T1000 (cell line): ENCODE results near the gene AGBL4.
"Not testable (repeated sequence)": the region's sequence is repeated elsewhere in the genome, so short reads cannot be mapped to it uniquely, and the experiment has no call there.

ENCODE experiments used
- DNase-seq: peaks from one replicate; lab custom pipeline; 2025; ENCODE audit warnings: mixed read lengths; lab: John Stamatoyannopoulos, UW

The AGBL4 gene

DNA sequence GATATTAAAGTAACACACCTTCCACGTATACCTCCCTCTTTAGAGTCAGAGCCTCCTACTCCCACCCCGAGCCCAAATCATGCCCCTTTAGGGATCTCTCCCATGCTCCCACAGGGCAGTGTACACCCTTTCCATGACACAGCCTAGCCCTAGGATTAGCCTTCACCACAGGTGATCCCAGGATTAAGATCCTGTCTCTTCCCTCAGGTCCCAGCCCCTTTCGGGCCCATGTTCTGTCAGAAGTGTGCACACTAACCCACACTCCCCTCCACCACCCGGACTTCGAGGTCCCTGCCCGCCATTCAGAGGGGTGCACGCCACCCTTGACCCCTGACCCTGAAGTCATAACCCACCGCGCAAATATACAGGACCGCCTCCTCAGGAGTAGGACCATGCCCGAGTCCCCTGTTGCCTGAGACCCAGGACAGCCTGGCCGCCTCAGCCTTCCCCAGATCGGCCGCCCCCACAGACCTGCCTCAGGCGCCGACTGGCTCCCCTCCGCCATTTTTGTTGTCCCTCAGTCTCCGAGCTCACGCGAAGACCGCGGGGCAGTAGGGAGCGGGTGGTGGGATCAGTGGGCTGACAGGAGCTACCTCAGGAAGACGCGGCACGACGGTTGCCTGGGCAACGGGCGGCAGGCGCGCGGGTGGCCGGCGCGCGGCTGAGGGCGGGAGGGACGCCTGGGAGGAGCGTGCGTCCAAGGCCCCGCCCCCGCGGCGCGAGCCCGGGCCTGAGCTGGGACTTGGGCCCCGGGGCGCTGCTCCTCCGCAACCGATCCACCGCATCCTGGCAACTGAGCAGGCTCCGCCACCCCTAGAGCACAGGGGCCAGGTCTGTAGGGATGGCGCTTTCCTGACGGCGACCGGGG is at the start of gene AGBL4:
AGBL4 (minus strand) TSS at position 663 of the 868 bp plus-strand sequence.
- DNase-seq = peak; percentile 26

DNA sequence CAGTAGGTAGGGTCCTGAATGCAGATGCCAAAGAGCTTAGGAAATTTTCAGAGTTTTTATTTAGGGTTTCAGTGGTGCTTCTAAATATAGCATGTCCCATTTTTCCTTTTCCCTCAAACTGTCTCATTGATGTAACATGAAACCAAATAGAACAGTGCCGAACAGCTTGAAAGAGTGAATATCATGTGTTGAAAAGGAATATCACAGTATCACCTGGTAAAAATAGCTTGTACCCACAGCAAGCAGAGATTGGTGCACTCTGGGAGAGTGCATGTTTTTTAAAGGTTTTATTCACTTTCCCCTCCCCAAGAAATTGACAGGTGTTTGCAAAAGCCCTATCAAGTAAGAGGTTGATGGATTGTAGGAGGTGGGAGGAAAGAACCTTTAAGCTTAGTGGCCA is 43.1 kb upstream of the AGBL4 start:
- DNase-seq = no peak

DNA sequence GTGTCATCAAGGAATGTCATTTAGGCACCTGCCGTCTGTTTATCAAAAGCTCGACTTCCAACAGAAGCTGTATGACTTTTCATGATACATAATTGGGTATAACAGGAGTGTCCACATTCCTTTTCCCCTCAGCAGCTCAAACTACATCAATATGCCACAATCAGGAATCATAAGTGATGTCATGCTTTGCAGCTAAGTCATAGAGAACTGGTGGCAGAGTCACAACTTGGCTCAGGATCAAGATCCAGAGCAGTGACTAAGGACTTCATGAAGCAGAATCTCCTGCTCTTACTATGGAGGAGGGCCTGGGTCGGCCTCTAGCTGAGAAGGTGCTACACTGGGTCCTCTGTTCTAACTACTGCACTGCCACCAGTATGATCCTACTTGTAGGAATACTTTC is 36.5 kb upstream of the AGBL4 start:
- DNase-seq = peak; percentile 5

DNA sequence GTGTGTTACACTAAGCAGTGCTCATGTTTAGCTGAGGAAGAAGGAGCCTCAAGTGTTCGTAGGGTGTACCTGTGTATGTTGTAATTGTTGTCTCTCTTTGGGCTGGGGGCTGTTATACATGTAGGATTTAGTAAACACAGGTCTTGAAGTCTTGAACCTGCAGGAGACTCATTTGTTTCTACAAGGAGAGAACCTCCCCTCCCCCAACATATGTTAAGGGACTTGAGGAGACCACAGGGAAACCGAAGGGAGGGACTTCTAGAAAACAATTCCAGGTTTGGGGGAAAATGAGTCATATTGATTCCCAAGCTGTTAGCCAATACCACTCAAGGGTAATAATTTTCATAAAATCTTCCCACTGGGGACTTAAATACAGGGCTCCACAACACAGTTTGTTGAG is 25.0 kb upstream of the AGBL4 start:
- DNase-seq = no peak

DNA sequence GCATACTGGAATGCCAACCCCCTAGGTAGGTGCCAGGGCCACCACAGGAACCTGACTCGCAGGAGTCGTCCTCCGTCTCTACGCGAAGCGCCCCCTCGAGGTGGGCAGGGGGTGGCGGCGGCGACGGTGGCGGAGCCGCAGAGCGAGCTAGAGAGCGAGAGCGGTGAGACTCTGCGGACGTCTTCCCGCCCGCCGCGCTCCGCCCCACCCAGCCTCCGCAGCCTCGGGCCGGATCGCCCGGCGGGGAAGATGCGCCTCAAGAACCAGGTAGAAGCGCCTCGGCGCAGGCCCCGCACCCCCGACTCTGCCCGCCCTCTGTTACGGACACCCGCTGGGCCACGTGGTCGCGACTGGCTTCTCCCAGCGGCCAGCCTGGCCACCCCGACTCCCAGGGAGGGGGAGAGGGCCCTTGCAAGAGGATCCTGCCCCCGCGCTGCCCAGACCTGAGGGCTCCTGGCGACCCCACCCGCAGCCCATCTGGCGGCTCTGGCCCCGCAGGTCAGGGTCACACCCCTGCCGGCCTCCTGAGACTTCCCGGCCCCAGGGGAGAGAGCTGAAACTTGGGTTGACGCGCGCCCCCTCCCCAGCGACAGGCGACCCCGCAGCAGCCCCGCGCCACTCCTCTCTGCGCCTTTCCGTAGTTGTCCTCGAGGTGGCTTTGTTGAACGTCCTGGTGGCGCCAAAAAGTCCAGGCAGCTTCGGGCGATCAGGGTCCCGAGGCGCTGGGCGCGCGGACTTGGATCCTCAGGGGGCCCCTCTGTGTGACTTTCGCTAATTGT is 24.4 kb upstream of the AGBL4 start:
- DNase-seq = no peak

DNA sequence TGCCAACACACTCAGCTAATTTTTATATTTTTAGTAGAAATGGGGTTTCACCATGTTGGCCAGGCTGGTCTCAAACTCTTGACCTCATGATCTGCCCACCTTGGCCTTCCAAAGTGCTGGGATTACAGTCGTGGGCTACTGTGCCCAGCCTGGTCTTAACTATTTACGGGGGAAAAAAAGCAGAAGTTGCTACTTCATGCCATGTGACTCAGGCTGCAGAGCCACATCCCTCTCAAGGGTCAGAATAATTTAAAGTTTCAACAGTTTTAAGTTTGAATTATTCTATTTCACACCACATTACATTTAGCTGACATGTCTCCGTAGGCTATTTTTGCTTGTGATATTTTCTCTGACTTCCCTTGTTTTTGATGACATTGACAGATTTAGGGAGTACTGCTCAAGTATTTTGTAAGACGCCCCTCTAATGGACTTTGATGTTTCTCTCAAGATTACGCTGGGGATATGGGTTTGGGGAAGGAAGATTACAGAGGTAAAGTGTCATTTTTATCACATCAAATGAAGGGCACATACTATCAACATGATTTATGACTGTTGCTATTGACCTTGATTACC is 14.6 kb upstream of the AGBL4 start:
- no peak for DNase-seq

DNA sequence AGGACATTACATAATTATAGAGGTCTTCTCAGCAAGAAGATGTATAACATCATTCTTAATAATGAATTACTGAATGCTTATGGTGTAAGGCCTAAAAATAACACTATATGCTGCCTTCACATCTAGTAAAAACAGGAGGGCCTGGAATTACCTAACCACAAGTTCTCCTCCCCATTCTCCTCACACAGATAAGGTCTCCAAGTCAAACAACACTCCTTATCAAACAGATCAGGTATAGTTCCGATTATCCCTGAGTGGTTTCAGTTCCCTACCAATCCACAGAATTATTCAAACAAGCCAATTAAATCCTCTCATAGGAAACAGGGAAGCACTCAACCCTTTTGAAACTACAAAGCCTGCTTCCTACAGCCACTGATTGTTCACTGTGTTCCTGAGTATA is 4.0 kb upstream of the AGBL4 start:
- DNase-seq = no peak

DNA sequence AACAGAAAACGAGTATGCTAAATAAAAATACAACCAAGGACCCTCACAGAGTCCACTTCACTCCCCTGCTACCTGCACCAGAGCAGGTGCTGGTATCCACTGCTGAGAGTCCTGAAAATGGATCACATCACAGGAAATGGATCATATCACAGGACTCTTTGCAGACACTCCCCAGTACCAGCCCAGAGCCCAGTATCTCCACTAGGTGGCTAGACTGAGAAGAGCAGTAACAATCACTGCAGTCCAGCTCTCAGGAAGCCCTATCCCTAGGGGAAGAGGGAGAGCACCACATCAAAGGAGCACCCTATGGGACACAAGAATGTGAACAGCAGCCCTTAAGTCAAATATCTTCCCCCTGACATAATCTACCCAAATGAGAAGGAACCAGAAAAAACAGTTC is 28.0 kb downstream of the AGBL4 start:
- no peak for DNase-seq

DNA sequence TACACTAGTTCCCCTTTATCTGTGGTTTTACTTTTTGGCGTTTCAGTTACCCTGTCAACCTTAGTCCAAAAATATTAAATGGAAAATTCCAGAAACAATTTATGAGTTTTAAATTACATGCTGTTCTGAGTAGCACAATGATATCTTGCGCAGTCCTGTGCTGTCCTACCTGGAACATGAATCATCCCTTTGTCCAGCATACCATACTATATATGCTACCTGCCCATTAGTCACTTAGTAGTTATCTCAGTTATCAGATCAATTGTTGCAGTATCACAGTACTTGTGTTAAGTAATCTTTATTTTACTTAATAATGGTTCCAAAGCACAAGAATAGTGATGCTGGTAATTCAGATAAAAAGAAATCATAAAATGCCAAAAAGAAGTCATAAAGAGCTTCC is 52.7 kb downstream of the AGBL4 start:
- DNase-seq = no peak

DNA sequence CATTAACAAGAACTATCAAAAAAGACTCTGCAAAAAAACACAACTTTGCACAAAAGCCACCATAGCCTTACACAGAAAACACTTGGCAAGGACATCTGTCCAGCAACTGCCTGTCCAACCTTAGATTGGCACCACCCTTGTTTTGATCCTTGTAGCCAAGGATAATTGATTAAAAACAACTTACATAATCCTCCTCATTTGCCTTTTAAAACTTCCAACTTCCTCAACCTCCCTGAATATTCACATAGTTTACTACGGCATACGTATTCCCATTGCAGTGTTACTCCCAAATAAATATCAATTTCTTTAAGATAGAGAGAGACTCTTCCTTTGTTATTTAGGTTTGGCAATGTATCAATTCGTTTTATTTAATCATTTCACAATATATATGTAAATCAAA is 72.4 kb downstream of the AGBL4 start:
- DNase-seq = no peak

DNA sequence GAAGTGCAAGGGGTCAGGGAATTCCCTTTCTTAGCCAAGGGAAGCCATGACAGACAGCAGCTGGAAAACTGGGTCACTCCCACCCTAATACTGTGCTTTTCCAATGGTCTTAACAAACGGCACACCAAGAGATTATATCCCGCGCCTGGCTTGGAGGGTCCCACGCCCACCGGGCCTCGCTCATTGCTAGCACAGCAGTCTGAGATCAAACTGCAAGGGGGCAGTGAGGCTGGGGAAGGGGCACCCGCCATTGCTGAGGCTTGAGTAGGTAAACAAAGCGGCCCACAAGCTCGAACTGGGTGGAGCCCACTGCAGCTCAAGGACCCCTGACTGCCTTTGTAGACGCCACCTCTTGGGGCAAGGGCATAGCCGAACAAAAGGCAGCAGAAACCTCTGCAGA is 108.5 kb downstream of the AGBL4 start:
- DNase-seq = not testable (repeated sequence)

DNA sequence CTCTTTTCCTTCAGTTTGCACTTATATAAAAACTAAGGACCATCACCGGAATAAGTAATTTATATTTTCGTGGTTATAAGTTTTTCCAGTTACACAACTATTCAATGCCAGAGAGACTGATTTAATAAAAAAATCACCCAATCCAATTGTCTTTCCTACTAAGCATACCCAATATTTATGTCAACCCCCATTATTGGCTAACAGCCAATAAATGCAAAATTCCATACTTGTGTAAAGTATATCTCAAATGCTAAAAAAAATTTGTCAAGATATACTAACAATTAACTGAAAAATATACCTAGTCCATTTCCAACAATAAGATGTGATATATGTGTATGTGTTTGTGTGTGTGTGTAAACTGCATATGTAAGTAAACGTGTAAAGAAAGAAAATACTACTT is 117.4 kb downstream of the AGBL4 start:
- DNase-seq = no peak

DNA sequence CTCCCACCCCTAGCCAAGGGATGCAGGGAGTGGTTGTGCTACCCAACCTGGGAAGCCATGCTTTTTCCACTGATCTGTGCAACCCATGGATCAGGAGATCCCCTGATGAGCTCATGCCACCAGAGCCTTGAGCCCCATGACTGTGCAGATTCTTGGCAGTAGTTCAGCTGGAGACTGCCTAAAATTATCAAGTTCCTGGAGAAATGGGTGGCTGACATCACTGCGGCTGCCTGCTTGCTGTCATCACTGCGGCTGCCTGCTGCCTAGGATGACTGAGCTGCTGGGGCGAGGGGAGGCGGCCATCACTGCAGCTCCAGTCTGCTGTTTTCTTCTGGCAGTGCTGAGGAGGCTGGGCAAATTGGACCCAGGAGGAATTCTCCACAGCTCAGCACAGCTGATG is 159.2 kb downstream of the AGBL4 start:
- peak; percentile 81 for DNase-seq

DNA sequence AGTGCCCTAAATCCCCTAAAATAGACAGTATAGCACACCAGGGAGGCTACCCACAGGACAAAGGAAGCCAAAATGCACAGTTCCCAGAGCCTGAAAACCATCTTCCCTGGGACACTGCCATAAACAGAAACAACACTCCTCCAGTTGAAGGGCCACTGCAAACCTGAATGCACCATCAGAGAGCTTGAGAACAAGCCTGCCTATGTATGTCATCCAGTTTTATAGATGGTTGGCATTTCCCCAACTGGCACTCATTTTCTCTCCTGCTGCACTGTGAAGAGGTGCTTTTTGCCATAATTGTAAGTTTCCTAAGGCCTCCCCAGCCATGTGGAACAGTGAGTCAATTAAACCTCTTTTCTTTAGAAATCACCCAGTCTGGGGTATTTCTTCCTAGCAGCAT is 169.0 kb downstream of the AGBL4 start:
- DNase-seq = no peak

DNA sequence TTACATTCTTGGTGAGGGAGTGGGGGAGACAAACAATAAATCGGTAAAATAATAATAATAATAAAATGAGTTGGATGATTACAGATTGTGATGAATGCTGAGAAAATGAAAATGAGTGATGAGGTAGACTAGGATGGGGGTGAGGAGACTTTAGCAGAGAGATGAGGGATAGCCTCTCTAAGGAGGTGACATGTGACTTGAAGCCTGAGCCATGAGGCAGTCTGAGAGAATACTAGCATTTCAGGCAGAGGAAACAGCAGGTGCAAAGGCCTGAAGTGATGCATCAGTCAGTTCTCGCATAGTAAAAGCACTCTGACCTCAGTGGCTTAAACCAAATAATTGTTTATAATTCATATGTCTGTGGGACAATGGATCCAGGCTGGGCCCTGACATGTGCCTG is 181.2 kb downstream of the AGBL4 start:
- DNase-seq = no peak

DNA sequence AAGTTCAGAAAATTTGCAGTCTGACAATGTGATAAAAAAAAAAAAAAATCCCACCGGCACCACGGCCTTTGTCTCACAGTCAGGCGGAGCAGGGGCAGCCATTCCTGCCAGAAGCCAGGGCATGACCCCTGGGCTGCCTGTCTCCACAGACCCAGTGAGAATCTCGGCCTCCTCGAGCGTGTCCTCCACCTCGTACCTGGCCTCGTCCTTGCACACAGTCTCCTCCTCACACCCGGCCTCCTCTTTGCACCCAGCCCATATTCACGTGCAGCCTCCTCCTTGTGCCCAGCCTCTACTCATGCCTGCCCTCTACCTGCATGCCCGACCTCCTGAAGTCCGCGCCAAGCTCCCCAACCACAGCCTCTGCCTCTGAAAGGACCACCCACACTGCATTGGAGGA is 182.0 kb downstream of the AGBL4 start:
- DNase-seq = no peak

DNA sequence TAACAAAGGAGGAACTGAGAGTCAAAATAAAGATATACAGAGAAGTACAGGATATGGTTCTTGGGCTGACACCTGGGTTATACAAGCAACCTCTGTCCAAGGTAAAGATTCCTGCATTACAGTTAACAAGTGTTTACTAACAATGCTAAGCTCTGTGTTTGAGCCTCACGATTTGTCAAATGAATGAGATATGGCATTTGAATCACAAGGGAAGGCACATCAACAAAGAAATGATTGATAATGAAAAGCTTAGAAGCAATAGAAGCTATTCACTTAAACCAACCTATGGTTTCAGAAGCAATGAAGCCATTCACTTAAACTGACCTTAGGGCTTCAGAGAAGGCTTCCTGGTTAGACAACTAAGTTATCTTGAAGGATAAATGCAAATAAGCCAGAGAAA is 199.5 kb downstream of the AGBL4 start:
- no peak for DNase-seq

DNA sequence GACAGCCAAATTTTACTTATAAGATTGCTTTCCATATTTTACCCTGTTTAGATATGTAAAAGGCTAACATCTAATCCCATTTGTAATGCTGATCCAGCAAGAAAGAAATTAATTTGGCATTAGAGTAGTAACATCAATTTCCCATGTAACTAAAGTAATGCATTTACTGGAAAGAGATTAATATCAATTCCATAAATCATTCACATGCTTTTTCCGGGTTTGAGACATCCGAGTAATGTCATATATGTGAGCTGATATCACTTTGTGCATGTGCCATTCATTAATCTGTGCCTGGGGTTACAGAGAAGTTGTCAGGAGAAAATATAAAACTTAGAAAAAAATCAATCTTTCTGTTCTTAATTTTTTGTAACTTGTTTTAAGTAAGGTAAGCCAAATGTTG is 206.1 kb downstream of the AGBL4 start:
- no peak for DNase-seq

DNA sequence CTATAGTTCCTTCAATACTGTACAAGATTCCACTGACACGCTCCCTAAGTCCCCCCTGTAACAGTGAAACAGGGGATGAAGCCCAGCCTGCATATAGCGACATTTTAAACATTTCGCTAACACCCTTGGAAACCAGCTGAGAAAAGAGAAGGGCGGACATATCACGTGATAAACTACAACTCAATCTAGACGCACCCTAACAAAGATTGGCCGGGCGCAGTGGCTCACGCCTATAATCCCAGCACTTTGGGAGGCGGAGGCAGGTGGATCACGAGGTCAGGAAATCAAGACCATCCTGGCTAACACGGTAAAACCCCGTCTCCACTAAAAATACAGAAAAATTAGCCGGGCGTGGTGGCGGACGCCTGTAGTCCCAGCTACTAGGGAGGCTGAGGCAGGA is 236.7 kb downstream of the AGBL4 start:
- not testable (repeated sequence) for DNase-seq

DNA sequence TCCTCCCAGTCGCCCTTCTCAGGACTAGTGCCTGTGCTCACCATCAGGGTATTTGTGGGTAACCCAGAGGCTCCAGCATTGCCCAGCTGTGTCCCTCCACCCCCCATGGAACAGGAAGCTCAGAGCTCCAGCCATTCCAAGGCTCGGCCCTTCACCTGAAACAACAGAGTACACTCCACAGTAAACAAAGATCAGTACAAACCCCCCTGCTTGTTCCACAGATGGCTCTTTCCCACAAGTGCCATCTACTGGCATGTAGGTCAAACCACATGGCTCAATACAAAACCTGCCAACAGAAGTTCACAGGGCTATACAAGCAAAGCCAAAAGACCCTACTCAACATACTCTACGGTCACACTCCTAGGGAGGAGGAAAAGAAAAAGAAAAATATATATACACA is 258.7 kb downstream of the AGBL4 start:
- no peak for DNase-seq

DNA sequence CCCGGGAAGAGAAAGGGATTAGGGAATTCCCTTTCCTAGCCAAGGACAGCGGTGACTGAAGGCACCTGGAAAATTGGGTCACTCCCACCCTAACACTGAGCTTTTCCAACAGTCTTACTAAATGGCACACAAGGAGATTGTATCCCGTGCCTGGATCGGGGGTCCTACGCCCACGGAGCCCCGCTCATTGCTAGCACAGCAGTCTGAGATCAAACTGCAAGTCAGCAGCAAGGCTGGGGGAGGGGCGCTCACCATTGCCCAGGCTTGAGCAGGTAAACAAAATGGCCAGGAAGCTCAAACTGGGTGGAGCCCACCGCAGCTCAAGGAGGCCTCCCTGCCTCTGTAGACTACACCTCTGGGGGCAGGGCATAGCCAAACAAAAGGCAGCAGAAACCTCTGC is 285.6 kb downstream of the AGBL4 start:
- DNase-seq = not testable (repeated sequence)

DNA sequence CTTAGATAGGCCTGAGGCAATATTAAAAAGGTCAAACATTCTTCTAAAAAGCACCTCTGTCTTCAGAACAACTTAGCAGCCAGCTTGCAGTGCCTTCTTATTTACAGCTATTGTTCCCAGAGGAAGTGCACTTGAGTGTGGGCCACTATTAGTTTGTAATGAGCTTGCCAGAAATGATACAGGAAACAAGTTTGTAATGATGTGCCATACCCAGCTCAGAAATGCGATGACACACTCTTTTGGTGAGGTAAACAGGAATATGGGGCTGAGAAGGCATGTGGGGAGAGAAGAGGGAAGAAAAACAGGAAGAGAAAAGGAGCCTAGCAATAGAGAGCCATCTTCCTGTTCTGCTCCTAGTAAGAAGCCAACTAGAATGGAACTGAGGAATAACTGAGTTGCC is 295.4 kb downstream of the AGBL4 start:
- no peak for DNase-seq

DNA sequence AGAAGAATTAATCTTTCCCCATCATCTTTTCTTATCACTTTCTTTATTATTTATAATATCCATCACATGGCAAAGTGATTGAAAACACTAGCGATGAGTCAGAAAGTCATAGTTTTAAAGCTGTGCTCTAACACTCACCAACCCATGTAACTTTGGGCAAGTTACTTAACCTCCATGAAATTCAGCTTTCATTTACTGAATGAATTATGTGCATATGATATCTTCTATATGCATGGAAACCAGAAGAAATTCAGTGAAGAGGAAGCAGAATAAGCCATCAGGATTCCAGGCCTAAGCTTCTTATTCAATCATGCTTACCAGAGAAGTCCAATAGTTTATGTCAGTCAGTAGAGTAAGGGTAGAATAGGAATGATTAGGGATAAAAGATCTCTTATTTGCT is 300.1 kb downstream of the AGBL4 start:
- no peak for DNase-seq
